Gastroesophageal sphincter (tissue), 3 donors: Measurements from ENCODE around the gene IL7R.

Experiments used
- EP300 ChIP-seq: sonication (generic); formaldehyde crosslinking; IDR thresholded peaks from one replicate; pipeline ENCODE4 v1.6.1; 2017; ENCODE audit warnings: antibody characterized with exemption, mild to moderate bottlenecking
- TF ChIP-seq, protein P1 (sequence below), 4 experiments: fragments of 200-600 bp in 2 of 4; fragments of 450-650 bp in 2 of 4; sonication (generic) in 1 of 4; IDR thresholded peaks; one replicate each; pipeline ENCODE4 v1.5.1; 2017 to 2019; ENCODE audit warnings: antibody characterized with exemption in 4 of 4, mild to moderate bottlenecking in 2 of 4, moderate library complexity in 2 of 4

DNA sequence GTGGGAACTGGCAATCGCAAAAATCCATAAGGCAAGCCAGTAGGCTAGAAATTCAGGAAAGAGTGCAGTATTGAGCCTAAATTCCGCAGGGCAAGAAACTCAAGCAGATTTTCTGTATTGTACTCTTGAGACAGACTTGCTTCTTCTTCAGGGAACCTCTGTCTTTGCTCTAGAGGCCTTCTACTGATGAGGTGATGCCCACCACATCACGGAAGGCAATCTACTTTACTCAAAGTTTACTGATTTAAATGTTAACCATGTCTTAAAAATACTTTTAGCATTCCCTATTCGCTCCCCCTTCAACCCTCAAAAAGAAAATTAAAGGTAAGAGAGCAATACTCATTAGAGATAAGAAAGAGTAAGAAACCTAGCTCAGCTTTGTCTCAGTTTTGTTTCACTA, 11.3 kb downstream of the IL7R start:
- TF ChIP-seq, protein P1, sequence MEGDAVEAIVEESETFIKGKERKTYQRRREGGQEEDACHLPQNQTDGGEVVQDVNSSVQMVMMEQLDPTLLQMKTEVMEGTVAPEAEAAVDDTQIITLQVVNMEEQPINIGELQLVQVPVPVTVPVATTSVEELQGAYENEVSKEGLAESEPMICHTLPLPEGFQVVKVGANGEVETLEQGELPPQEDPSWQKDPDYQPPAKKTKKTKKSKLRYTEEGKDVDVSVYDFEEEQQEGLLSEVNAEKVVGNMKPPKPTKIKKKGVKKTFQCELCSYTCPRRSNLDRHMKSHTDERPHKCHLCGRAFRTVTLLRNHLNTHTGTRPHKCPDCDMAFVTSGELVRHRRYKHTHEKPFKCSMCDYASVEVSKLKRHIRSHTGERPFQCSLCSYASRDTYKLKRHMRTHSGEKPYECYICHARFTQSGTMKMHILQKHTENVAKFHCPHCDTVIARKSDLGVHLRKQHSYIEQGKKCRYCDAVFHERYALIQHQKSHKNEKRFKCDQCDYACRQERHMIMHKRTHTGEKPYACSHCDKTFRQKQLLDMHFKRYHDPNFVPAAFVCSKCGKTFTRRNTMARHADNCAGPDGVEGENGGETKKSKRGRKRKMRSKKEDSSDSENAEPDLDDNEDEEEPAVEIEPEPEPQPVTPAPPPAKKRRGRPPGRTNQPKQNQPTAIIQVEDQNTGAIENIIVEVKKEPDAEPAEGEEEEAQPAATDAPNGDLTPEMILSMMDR (IDR thresholded peaks at IDR 0.05) = no peak
- no peak for TF ChIP-seq EP300
